NCI-H69 (cell line): ENCODE results near the gene HELZ2.

Experiments used
- DNase-seq: peaks from one replicate; lab custom pipeline; 2025; lab: John Stamatoyannopoulos, UW

Gene HELZ2

GRCh38 chr20:63598479-63599395 is 24.7 kb upstream of the HELZ2 start:
- DNase-seq = no peak

GRCh38 chr20:63597651-63598478 is 23.8 kb upstream of the HELZ2 start:
- DNase-seq = no peak

DNA sequence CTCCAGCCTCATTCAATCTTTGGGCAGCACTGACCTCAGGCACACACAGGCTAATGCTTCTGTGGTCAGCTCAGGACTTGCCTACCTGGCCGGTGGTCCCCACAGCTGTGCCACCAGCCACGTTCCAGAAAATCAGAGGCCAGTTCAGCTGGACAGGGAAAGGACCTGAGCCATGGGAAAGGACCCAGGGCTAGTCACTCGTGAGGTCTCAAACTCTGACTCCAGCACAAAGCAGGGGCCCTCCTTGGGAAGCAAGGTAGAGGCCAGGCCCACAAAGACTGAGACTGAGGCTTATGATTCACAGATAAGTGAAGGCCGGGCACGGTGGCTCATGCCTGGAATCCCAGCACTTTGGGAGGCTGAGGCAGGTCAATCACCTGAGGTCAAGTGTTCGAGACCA is 22.4 kb upstream of the HELZ2 start:
- DNase-seq = no peak

GRCh38 chr20:63595416-63596127 is 21.5 kb upstream of the HELZ2 start:
- DNase-seq = no peak

DNA sequence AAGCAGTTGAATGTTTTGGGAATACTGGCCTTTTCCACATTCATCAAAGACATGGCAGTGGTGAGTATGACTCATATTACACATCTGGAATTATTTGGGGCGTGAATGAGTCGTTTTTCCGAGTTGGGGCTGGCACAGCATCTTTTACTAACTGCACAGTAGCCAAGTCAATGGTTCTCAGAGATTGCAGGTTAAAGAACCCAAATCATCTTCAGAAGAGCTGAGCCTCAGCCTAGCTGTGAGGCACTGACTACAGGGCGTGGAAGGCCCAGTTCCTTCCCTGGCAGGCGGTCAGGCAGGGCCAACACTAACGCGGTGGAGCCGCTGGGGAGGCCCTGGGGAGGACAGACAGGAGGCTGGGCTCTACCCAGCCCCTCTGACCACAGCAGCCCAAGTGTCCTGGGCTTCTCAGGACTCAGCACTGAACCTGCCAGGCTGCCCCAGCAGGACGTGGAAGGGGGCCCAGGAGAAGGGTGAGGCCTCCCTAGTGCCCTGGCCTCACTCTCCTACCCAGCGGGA is 20.1 kb upstream of the HELZ2 start:
- DNase-seq = no peak

DNA sequence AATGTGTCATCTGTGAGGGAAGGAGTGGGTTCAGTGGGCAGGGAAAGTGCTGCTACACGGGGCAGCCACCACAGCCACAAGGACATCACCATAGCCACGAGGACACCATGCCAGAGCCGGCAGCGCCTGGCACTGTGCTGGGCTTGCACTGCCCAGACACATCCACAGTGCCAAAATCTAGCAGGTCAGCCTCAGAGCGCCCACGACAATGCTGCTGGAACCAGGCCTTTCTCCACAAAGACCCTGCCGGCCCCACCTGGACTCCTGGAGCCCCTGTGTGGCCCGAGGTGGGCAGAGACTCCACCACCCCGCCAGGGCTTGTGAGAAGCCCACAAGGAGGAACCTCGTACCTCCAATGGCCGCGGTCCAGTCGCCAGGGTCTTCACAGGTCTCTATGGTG is 18.6 kb upstream of the HELZ2 start:
- no peak for DNase-seq

- DNase-seq = no peak
Measured at GRCh38 chr20:63591786-63592355, 17.8 kb upstream of the HELZ2 start.

DNA sequence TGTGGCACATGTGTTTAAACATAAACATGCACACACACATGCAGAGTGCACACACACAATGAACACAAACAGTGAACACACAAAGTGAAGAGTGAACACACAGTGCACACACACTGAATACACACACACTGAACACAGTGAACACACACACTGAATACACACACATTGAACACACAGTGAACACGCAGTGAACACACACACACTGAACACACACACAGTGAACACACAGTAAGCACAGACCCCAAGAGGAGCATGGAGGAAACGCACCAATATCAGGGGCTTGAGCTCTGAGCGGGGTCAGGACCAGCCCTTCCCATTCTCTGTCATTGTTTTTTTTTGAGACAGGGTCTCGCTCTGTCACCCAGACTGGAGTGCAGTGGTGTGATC is 17.1 kb upstream of the HELZ2 start:
- DNase-seq = no peak

GRCh38 chr20:63590218-63591146 is 16.4 kb upstream of the HELZ2 start:
- DNase-seq = no peak

GRCh38 chr20:63589261-63590217 is 15.5 kb upstream of the HELZ2 start:
- no peak for DNase-seq

DNA sequence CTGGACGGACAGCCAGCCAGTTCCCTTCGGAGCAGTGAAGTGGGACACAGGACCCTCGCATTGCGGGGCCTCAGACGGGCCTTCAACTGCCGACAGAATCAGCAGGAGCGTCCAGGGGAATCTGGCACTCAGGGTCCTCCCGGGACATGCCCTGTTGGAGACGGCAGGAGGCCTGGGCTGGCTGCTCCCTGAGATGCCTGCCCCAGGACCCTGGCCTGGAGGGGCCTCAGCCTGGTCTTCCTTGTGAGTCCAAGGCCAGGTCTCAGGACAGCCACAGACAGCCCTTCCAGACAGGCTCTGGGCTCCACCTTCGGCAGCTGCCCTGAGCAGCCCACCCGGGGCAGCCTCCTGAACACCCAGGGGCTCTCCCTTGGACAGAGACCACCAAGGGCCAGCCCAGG is 14.6 kb upstream of the HELZ2 start:
- no peak for DNase-seq

DNA sequence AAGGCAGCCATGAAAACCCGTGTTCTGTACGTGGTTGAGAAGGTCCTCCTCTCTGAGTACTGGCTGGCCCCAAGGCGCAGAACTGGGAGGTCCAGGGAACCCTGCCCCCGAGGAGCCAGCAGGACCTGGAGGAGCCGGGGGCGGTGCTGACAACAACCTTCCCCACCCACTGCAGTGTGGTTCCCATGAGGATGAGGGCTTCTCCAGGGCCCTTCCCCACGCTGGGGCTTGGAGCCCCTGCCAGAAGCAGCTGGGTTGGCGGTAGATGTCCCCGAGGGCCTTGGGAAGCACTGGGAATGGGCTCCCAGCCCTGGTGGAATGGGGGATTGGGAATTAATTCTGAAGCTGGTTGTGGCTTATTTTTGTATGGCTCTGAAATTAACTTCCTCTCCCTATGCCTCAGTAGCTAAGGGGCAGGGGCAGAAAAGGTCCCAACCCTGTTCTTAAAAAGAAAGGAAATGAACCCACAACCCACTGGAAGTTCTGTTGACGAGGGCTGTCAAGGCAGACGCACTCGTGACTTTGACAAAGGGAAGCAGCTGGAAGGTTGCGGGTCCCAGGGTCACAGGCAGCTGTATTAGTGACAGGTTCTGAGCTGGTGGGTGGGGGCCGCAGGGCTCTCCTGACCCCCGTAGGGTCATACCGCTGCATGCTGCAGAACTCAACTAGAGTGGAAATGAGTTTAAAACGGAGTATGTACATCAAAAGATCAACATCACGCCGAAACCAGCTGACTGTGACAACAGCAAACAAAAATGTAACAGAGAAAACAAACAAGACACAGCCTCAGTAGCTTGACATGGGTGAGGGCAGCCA is 13.9 kb upstream of the HELZ2 start:
- no peak for DNase-seq

DNA sequence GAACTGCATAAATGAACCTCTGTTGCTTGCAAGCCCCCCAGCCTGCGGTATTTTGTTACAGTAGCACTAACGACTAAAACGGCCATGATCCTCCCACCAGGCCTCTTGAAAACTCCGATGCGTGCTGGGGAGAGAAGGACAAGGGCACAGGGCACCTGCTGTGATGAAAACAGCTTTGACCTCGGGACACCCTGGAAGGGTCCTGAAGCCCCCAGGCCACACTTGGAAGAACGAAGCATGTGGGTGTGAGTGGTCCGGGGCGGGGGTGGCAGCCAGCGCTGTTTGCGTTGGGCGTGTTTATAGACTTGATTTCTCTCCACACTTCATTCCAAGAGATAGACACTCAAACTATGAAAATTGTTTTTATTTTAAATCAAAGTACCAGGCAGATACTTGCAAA is 13.2 kb upstream of the HELZ2 start:
- DNase-seq = no peak

GRCh38 chr20:63586797-63587196 is 12.8 kb upstream of the HELZ2 start:
- no peak for DNase-seq

- DNase-seq = no peak
Measured at GRCh38 chr20:63585616-63586565, 11.9 kb upstream of the HELZ2 start.

- DNase-seq = no peak
Measured at GRCh38 chr20:63582382-63583063, 8.5 kb upstream of the HELZ2 start.
